GM12878 (cell line): ENCODE data around the gene FGF1.

ENCODE experiments used
- CREB1 ChIP-seq: IDR thresholded peaks from 2 replicates; pipeline ENCODE4 v1.6.1; 2012; ENCODE audit warnings: low read depth, mild to moderate bottlenecking, inconsistent platforms
- MEF2A ChIP-seq: IDR thresholded peaks from 2 replicates; pipeline ENCODE4 v1.6.1; 2011; ENCODE audit warnings: low read depth, mild to moderate bottlenecking, low read length, moderate library complexity; ENCODE audit not compliant: insufficient read depth
- SP1 ChIP-seq: IDR thresholded peaks from one replicate; pipeline ENCODE4 v1.6.1; 2011; ENCODE audit warnings: low read depth, low read length
- STAT1 ChIP-seq: fragments of 450-650 bp; conservative IDR thresholded peaks from 2 replicates; pipeline ENCODE4 v1.6.1; 2014; ENCODE audit warnings: antibody characterized with exemption, mild to moderate bottlenecking
- TF ChIP-seq, protein P1 (sequence below), 3 experiments: IDR thresholded peaks in 2 of 3; conservative IDR thresholded peaks in 1 of 3; 2 replicates each; pipeline ENCODE4 v1.5.1; 2011; ENCODE audit warnings: low read depth in 3 of 3, low read length in 3 of 3, mild to moderate bottlenecking in 3 of 3, control low read depth in 2 of 3, moderate library complexity in 2 of 3, inconsistent platforms in 1 of 3, mixed read lengths in 1 of 3; ENCODE audit not compliant: control insufficient read depth in 2 of 3, insufficient read depth in 1 of 3; ENCODE audit errors: extremely low read depth in 1 of 3

DNA sequence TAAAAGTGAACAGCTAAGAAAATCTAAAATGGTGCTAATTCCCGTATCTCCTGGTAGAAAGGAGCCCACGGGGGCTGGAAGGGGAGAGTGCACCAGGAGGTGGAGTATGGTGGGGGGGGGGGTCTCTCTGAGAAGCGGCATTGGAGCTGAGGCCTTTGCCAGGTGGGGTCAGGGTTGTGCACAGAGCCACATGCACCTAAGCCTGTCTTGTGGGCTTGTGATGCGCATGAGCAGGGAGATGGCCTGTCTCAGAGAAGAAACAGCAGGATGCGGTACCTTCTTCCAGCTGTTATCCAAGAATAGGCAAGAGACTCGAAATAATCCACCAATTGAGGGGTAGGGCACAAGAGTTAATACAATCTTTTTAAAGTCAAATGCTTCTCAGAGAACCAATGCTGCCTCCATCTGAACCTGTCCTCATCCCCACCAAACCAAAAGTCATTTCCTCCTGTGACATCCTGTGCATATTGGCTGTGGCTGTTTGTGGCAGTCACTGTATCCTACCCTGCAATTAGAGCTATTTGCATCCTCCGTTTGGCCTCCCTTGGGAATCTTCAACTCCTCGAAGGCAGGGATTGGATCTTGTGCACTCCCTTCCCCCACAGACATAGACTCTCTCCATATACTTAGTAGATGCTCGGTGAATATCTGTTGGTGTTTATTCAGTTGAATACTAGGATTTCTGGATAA is 45.4 kb downstream of the FGF1 start:
- TF ChIP-seq SP1 = no peak
- TF ChIP-seq CREB1 = no peak
- no peak for TF ChIP-seq MEF2A
- TF ChIP-seq, protein P1, sequence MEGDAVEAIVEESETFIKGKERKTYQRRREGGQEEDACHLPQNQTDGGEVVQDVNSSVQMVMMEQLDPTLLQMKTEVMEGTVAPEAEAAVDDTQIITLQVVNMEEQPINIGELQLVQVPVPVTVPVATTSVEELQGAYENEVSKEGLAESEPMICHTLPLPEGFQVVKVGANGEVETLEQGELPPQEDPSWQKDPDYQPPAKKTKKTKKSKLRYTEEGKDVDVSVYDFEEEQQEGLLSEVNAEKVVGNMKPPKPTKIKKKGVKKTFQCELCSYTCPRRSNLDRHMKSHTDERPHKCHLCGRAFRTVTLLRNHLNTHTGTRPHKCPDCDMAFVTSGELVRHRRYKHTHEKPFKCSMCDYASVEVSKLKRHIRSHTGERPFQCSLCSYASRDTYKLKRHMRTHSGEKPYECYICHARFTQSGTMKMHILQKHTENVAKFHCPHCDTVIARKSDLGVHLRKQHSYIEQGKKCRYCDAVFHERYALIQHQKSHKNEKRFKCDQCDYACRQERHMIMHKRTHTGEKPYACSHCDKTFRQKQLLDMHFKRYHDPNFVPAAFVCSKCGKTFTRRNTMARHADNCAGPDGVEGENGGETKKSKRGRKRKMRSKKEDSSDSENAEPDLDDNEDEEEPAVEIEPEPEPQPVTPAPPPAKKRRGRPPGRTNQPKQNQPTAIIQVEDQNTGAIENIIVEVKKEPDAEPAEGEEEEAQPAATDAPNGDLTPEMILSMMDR (IDR thresholded peaks at IDR 0.05 in 2 of 3, conservative IDR thresholded peaks at IDR 0.05 in 1 of 3; ENCODE audit: control insufficient read depth in 2 of 3, extremely low read depth in 1 of 3, insufficient read depth in 1 of 3, low read depth in 3 of 3, low read length in 3 of 3) = no peak
- no peak for TF ChIP-seq STAT1
